ENCODE data around the gene CRACR2A.

The CRACR2A gene

GRCh38 chr12:3607039-3607720, 145.7 kb downstream of the CRACR2A start:
- TF ChIP-seq CTCF (IDR thresholded peaks at IDR 0.05; ENCODE audit: low read depth, low read length) (no peak), POLR2A (IDR thresholded peaks at IDR 0.05; ENCODE audit: extremely low read depth, insufficient read length) (no peak), MYC (IDR thresholded peaks at IDR 0.05; ENCODE audit: low read depth, low read length) (no peak), MAX (IDR thresholded peaks at IDR 0.05; ENCODE audit: low read depth, low read length) (no peak)
- DNase-seq (ENCODE audit: low read depth): peak; percentile 10
- H3K4me3 ChIP-seq (ENCODE audit: low read depth, low read length): no peak overlapping the region

- no peak for DNase-seq (ENCODE audit: low read depth)
- TF ChIP-seq MYC (IDR thresholded peaks at IDR 0.05; ENCODE audit: low read depth, low read length) (no peak), POLR2A (IDR thresholded peaks at IDR 0.05; ENCODE audit: extremely low read depth, insufficient read length) (no peak), CTCF (IDR thresholded peaks at IDR 0.05; ENCODE audit: low read depth, low read length) (no peak), MAX (IDR thresholded peaks at IDR 0.05; ENCODE audit: low read depth, low read length) (no peak)
- no peak overlapping the region for H3K4me3 ChIP-seq (ENCODE audit: low read depth, low read length)
Observed at GRCh38 chr12:3606128-3606527, 146.8 kb downstream of the CRACR2A start.

GRCh38 chr12:3605692-3606091, 147.2 kb downstream of the CRACR2A start:
- no peak overlapping the region for H3K4me3 ChIP-seq (ENCODE audit: low read depth, low read length)

GRCh38 chr12:3604748-3605586, 147.9 kb downstream of the CRACR2A start:
- H3K4me3 ChIP-seq (ENCODE audit: low read depth, low read length): no peak overlapping the region
- DNase-seq (ENCODE audit: low read depth): peak; percentile 8
- TF ChIP-seq POLR2A (IDR thresholded peaks at IDR 0.05; ENCODE audit: extremely low read depth, insufficient read length) (no peak), MAX (IDR thresholded peaks at IDR 0.05; ENCODE audit: low read depth, low read length) (no peak), CTCF (IDR thresholded peaks at IDR 0.05; ENCODE audit: low read depth, low read length) (no peak), MYC (IDR thresholded peaks at IDR 0.05; ENCODE audit: low read depth, low read length) (no peak)

More at GRCh38 chr12:3605692-3606091, 147.2 kb downstream of the CRACR2A start:
- TF ChIP-seq MYC (IDR thresholded peaks at IDR 0.05; ENCODE audit: low read depth, low read length): no peak
- TF ChIP-seq POLR2A (IDR thresholded peaks at IDR 0.05; ENCODE audit: extremely low read depth, insufficient read length): no peak
- no peak for TF ChIP-seq CTCF (IDR thresholded peaks at IDR 0.05; ENCODE audit: low read depth, low read length)
- no peak for TF ChIP-seq MAX (IDR thresholded peaks at IDR 0.05; ENCODE audit: low read depth, low read length)
- DNase-seq (ENCODE audit: low read depth): no peak

- H3K4me3 ChIP-seq (ENCODE audit: low read depth, low read length): no peak overlapping the region
- TF ChIP-seq MYC (IDR thresholded peaks at IDR 0.05; ENCODE audit: low read depth, low read length) (no peak), POLR2A (IDR thresholded peaks at IDR 0.05; ENCODE audit: extremely low read depth, insufficient read length) (no peak), CTCF (IDR thresholded peaks at IDR 0.05; ENCODE audit: low read depth, low read length) (no peak), MAX (IDR thresholded peaks at IDR 0.05; ENCODE audit: low read depth, low read length) (no peak)
- no peak for DNase-seq (ENCODE audit: low read depth)
Observed at GRCh38 chr12:3604286-3604685, 148.6 kb downstream of the CRACR2A start.

All from NB4 (cell line).